NOMO-1 treated with DMSO at 0.1 percent for 48 hours (cell line): ENCODE results near the gene OPN4.

Source experiments
- DNase-seq: peaks from one replicate; lab custom pipeline; 2025; ENCODE audit not compliant: unreplicated experiment; lab: John Stamatoyannopoulos, UW

Gene OPN4

DNA sequence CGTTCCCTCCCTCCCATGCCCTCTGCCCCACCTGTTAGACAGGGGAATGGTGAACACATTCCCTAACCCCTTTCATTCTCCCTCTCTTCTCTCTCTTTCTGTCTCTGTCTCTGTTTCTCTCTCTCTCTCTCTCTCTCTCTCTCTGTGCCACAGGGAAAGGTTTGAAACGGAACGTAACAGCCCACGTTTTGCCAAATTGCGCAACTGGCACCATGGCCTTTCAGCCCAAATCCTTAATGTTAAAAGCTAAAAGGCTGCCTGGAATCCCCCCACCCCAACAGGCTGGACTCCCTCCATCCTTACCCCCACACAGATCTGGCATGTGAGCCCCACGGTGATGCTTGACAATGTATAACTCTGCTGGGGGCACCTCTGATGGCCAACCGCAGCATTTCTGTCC lies 44.8 kb downstream of the OPN4 start:
- no peak for DNase-seq

GRCh38 chr10:86699541-86699940 lies 45.2 kb downstream of the OPN4 start:
- DNase-seq: no peak

DNA sequence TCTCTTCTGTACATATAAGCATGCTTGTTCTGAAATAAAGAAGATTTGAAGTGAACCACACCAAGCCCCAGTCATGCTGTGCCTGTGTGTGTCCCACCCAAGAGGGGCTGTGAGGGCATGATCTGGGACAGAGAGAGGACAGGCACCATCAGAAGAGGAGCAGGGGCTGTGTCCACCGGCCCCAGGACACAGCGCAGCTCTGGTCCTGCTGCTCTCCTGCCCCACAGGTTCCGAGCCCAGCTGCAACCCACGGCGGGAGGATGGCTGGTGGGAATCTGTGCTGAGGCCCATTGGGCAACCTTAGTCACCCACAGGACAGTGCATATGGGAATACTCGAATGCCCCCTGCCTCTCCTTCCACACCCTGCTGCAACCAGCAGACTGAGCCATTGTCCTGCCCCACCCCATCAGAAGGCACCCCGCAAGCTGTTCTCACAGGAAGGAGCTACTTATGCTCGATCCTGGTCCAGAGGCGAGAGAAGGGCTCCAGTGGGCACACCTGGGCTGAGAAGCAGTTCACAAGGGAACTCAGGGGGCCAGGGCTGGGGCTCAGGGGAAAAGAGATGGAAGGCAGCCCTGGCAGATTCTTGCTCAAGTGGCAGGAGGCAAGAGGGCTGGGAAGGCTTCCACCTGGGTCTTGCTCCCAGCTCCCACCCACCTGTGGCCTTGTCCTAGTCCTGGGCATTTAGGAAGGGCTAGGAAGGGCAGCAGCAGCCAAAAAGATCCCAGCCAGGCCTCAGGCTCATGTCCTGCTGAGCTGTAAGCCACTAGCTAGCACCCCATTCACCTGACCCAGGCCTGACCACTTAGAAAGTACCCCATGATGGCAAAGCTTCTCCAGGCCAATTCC lies 45.9 kb downstream of the OPN4 start:
- DNase-seq: no peak

DNA sequence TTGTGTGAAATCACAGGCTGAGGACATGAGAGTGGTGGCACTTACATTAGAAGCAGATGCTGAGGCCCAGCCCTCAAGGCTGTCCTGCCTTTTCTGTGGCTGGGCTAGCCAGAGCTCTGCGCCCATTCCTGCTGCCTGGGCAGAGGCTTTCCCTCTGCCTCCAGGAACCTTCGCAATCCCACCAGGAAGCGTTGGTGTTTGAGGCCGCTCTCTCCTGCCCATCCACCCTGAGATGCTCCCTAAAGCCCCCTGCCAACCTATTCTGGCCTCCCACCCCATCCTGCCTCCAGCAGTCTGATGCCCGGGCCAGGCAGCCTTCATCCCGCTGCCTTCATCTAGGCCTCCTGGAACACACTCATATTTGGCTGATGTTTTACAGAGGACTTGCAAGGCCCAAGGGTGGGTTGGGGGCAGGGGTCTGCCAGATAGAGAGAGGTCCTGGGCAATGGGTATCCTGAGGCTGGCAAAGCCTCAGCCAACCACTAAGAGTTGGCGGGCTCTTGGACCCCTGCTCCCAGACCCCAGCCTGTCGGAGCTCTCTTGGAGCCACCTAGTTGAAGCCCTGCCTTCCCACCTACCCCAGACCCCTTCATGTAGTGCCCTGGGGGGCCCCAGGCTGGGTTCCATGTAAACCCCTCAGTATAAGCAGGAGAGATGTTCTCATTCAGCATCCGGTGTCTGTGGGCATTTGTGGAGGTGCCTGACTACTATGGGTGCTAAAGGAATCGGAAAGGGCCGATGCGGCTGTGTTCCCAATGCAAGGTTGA lies 46.7 kb downstream of the OPN4 start:
- DNase-seq: no peak

DNA sequence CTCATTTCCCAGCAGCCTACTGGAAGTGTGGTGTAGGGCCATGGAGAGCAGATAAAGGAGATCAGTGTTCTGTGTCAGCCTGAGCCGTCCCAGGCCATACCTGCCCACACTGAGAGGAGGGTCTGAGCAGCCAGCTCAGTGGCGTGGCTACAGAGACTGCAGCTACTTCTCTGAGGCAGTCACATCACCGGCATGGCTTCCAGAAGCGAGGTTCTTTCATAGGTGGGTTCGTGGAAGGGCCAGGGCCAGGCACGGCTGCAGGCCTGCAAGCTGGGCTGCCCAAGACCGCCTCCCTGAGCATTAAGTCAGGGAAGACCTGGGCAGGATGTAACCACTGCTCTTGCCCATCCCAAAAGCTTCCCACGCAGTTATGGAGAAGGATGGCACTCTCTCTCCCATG lies 48.8 kb downstream of the OPN4 start:
- DNase-seq: no peak

- DNase-seq: no peak
Measured at GRCh38 chr10:86705139-86705538, 50.8 kb downstream of the OPN4 start.

DNA sequence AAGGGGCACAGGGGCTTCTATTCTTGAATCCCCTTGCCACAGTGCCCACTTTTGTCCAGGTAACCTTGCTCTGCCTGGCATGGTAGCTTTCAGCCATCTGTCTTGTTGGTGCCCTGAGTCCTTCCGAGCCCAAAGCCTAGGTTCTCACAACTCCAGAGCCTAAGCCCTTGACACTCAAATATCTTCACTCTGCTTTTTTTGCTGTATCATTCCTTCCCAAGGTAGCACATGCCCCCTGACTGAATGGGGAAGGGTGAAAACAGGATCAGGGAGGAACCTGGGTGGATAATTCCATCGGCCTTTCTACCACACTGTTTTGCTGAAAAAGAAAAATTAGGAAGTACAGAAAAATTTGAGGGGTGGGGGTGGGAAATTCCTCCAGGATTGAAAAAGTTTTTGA lies 51.6 kb downstream of the OPN4 start:
- no peak for DNase-seq

GRCh38 chr10:86706401-86706841 lies 52.1 kb downstream of the OPN4 start:
- no peak for DNase-seq

DNA sequence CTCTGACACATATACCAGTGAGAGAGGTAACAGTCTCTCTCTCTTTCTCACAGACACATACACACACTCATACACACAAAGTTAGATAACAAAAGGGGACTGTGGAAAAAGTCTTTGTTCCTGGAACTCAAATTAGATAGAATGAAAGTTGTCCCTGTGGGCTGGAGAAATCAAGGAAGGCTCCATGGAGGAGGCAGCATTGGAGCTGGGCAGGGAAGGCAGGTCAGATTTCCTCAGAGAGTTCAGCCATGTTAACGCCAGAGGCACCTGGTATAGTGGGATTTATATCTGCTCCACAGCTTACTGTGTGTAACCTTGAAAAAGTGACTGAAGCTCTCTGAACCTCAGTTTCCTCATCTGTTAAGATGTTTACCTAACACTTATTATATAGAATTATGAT lies 52.6 kb downstream of the OPN4 start:
- DNase-seq: no peak

GRCh38 chr10:86707505-86707904 lies 53.2 kb downstream of the OPN4 start:
- DNase-seq: no peak

DNA sequence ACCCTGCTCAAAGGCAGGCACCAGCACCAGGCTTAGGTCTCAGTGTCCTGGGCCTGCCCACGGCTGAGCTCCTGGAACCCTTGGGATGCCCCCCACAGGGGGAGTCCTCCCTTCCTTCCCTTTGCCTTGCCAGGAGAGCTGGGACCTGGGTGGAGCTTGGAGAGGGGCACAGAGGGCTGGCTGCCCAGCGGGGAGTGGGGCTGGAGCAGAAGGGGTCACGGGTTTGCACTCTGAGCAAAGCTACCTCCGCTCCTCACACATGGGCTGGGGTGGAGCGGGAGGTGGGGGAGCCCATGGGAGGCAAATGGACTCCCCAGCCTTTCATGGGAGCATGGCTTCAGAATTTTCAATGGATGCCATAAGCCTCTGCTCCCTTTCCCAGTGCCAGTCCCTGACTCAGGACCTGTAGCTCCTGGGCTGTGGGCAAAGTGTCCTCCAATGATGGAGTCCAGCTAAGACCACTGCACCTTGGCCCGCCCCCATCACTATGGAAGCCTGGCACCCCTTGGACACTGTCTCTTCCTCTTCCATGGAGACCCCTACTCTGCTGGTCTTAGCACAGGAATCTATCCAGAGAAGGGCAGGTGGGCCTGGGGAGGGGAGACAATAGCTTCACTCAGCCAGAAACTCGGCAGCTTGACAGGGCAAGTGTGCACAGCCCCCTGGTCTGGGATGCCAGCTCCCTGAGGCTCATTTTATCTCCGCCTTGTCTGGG lies 53.9 kb downstream of the OPN4 start:
- no peak for DNase-seq

DNA sequence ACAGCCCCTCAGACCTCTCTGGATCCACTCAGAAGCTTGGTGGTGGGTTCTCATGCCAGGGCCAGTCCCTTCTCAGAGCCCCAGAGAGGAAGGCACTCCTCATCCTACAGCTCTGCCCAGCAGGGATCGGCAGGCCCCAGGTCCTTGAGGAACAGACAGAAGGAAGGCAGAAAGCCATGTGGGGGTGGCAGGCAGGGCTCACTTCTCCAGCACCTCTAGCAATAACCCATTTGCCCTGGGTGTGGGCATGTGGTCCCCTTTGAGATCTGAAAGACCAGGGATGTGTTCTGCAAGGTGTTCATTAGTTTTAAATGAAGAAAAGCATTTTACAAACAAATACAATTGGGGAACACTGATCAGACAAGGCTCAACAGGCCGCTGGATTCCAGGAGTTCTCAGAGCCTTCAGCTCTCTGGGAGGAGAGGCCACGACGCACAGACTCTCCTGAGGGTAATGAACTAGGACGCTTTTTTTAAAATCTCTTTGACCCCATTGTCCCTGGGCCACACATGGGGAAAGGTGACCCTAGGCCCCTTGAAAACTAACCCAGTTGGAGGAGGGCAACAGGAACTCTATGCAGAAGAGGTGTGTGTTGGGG lies 54.5 kb downstream of the OPN4 start:
- DNase-seq: no peak

DNA sequence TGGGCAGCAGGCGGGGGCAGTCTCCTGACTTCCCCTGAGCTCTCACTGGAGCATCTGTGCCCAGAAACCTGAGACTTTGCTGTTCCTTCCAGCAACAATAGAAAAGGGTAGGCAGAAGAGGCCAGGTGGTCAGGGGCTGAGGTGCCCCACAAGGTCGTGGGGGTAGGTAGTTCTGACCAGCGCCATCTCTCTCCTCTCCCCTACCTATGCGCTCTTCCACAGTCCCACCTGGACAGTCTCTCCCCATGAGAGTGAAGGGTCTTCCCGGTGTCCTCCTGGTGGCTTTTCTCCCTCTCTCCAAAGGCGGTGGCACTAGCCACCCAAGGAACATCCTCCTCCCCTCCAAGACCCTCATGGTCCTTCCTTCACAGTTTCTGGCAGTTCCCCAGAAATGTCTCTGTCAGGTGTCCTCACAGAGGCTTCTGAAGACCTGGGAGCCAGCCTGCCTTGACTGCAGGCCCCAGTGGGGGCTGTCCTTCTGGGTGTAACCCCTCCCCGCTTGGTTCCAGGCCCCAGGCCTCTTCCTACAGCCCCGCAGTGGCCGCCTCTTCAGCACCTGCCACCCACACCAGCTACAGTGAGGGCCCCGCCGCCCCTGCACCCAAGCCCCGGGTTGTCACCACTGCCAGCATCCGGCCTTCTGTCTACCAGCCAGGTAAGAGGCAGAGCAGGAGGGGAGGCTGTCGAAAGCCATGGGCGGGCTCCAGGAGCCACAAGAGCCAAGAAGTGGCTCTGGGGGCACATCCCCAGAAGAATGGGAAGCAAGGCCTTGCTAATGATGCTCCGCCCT lies 55.2 kb downstream of the OPN4 start:
- DNase-seq: no peak

- DNase-seq: peak; percentile 85
Measured at GRCh38 chr10:86710987-86711512, 56.7 kb downstream of the OPN4 start.

GRCh38 chr10:86711513-86712316 lies 57.4 kb downstream of the OPN4 start:
- DNase-seq: peak; percentile 58

DNA sequence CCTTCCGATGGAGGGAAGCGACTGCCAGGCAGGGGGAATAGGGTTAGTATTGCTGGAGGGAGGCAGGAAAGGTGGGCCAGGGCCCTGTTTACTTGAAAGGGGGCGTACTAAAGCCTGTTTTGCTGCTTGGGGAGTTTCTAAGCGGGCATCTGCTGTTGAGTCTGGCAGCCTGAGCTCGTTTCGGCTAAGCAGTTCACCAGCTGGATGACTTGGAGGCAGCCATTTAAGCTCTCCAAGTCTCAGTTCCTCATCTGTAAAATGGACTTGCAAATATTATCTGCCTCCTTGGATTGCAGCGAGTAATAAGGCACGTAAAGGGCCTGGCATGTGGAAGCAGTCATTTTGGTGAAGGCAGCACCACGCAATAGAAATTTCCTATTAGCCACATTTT lies 58.0 kb downstream of the OPN4 start:
- no peak for DNase-seq

DNA sequence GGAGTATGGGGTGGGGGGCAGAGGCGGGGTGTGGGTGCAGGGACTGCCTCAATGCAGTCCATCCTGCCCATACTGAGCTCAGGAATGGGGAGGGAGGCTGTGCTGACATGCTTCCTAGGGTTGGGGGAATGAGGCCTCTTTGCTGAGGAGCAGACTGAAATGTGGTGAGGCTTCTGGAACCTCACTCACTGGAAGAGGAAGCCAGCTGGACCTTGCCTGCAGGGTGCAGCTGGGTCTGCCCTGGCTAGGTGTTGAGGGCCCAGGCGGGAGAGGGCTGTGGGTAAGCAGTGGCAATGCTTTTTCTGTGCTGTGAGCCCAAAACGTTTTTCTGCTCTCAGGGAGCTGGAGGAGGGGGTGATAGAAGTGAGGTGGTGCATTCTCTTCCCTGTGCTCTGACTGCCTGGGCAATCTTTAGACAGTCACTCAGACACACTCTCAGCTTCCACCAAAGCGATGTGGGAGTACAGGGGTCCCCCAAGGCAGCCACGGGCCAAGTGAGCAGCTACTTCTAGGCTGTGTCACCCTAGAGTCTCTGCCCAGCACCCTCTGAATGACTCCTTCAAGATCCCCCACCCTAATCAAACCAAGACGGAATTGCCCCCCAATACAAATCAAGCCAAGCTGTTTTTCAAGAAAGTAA lies 60.9 kb downstream of the OPN4 start:
- no peak for DNase-seq

DNA sequence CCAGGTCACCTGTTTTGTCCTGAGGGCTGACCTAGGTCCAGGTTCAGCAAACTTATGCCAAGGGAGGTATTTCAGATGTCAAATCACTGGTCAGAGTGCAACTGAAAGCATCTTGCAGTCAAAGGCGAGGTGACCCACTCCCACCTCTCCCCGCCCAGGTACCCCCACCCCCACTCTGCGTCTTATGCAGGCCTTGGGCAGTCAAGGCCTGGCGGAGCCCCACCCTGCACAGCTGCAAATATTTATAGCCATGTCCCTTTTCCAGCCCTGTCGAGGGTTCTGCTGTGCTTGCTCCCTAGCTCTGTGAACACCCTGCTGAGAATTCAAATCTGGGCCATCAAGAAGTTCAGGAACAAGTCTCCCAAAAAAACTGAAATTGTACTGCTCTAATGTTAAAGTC lies 61.5 kb downstream of the OPN4 start:
- DNase-seq: no peak
